GM12875 (cell line): ENCODE data around the gene CELSR3.
A peak's percentile ranks its signal among the peaks of the same experiment; 100 is the strongest.

ENCODE experiments used
- H3K4me3 ChIP-seq: one replicate; pipeline ENCODE4 v1.5.1; 2011; ENCODE audit warnings: low read depth, low read length, control low read depth
- CTCF ChIP-seq: IDR thresholded peaks from 2 replicates; pipeline ENCODE4 v1.5.1; 2011; ENCODE audit warnings: low read depth, mild to moderate bottlenecking, control low read depth, inconsistent platforms, low read length, moderate library complexity, borderline replicate concordance; ENCODE audit not compliant: insufficient read depth

Gene CELSR3

DNA sequence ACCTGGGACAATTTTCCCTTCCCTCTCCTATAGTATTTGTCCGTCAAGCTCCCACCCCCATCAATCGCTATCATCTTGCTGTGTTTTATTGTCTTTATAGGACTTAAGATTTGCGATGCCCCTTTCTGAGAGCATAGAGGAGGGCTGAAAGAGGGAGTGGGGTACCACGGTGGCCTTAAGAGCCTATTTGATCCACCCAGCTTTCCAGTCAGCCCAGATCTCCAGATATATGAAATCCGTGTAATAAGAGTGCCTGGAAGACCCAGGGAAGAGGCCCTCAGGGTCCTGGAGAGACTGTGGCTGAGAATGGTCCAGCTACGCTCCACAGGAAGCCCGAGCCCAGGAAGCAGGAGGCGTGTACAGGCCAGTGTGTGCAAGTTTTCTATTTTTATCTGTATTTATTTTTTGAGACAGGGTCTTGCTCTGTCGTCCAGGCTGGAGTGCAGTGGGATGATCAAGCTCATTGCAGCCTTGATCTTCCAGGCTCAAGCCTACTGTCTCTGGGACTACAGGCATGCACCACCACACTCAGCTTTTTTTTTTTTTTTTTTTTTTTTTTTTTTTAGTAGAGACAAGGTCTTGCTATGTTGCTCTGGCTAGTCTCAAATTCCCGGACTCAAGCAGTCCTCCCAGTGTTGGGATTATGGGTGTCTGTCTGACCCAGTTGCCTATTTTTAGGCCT, 24.0 kb upstream of the CELSR3 start:
- peak overlapping the region; percentile 98 for H3K4me3 ChIP-seq
- no peak for TF ChIP-seq CTCF

DNA sequence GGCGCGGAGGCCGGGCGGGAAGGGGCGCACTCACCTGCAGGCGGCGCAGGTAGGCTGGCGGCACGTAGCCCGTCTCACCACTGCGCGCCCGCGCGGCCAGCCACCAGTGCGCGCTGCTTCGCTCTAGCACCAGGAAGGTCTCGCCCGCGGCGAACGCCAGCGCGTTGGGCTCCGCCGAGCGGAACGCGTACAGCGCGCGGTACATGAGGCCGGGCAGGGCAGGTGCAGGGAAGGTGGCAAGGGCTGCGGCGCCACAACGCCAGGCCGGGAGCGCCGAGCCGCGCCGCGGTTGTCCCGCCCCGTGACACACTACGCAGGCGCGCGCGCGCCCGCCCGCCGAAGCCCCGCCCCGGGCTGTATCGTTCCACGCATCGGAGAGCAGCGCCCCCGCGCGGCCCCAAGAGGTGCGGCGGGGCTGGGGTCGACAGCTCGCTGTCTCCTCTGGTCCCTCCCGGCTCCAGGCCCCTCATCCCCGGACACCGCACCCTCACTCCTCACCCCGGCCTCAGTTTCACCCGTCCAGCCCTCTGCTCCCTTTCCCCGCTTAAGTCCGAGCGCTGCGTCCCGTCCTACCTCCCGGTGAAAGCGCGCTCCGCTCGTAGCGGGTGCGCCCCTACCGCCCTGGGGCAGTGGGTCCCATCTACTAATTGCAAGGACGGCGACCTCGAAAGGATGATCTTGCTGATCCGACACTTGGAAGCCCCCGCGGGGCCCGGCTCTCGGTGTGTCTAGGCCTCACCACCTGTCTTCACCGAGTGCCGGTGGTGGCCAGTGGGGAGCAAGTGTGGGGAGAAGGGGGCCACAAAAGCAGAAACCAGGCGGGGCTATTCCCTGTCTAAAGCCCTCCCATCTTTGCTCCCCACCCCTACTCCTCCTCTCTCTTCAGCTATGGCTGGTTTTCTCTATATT, 23.2 kb upstream of the CELSR3 start, which contains the start of gene NCKIPSD:
Gene NCKIPSD (minus strand): TSS at position 313 of the 909 bp plus-strand sequence. CDS start 108 bp downstream, at position 205.
- H3K4me3 ChIP-seq = peak within 1 kb of the TSS; percentile 98
- peak; percentile 92 for TF ChIP-seq CTCF

DNA sequence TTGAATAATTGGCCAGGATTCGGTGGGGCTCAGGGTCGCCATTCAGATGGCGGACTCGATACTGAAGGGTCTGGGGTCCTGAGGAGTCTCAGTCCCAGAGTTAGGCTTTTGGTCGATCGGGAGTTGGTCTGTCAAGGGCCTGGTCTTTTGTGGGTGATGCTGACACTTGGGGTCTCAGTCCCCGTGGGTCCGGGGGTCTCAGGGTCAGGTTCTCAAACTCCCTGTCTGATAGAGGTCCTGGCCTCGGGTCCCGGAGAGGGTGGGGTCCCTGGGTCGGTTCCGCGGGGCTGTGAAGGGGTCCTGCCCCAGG, 22.6 kb upstream of the CELSR3 start:
- no peak for TF ChIP-seq CTCF
- peak overlapping the region; percentile 98 for H3K4me3 ChIP-seq

- peak overlapping the region; percentile 38 for H3K4me3 ChIP-seq
- TF ChIP-seq CTCF = no peak
These were observed 21.9 kb upstream of the CELSR3 start for GRCh38 chr3:48684480-48685143.

DNA sequence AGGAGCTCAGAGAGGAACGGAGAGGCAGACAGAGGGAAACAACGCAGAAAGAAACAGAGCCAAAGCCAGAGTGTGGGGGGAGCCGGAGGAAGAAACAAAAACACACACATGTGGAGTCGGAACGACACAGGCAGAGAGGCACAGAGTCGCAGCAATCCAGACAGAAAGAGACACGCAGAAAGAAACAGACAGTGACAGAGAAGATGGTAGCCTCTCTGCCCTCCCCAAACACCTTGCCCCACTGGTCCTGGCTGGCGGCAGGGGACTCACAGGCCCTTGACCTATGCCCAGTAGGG, 21.3 kb upstream of the CELSR3 start:
- no peak overlapping the region for H3K4me3 ChIP-seq
- no peak for TF ChIP-seq CTCF

GRCh38 chr3:48682786-48683185, 20.1 kb upstream of the CELSR3 start:
- H3K4me3 ChIP-seq = no peak overlapping the region
- no peak for TF ChIP-seq CTCF

- no peak overlapping the region for H3K4me3 ChIP-seq
- no peak for TF ChIP-seq CTCF
These were observed 19.4 kb upstream of the CELSR3 start for GRCh38 chr3:48681974-48682610.
